ENCODE measurements around the gene CSF3R. TPM values are rescaled to one million over a fixed set of nuclear protein-coding genes. Genes with fewer than 3 reads are reported as not detected.

The CSF3R gene
- total RNA-seq, 1 donor from 2014 or later = 2.2 TPM

DNA sequence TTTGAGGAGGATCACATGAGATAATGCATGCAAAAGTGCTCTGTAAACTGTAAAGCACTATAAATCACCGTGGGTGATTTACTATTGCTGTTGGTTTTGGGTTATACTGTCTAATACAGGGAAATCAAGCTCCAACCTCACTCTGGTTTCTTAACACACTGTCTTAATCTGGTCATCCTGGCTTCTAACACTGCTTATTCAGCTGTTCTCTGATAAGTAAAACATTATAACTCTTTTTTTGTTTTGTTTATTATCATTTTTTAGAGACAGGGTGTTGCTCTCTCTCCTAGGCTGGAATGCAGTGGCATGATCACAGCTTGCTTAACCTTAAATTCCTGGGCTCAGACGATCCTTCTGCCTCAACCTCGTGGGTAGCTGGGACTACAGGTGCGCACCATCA is 63.1 kb downstream of the CSF3R start:
- no peak for DNase-seq

DNA sequence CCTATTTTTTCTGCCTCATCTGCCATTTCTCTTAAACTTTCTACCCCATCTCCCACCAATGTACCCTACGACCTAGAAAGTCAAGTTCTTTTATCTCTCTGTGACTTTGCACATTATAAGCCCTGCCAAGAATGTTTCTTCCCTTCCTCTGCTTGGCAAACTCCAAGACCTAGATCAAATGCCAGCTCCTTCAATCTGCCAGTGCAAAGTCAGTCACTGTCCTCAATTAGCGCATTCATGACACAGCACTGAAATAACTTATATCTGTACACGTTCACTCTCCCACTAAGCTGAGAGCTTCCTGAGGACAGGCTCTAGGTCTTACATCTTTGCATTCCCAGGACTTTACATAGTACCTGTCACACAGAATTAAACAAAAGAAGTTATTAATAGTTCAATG is 63.6 kb downstream of the CSF3R start:
- no peak for DNase-seq

DNA sequence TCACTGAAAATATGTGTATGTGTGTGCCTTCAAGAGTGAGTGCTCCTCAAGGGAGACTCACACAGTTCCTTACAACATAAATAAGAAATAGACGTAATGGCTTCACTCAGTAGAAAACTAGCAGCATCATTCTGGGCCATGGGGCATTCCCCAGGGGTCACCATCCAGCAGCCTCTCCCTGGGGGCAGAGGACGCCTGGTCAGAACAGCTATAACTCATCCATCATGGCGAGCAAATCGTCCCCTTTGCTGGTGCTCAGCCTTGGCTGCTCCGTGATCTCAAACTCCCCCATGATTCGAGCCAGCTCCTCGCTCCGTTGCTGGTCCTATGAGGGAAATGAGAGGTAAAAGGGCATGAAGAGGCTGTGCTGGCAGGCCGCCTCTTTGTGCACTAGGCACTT is 64.8 kb downstream of the CSF3R start:
- DNase-seq = no peak

Small RNA genes lying within 50 kb of the gene (small RNA-seq; reads per million reads assigned to genes)
- 1.3 reads per million, percentile 78 among the genes with 10 or more reads in this experiment for gene SNORA63C

Other genes with a start within 250 kb of the CSF3R start
- gene SH3D21, start 176.5 kb downstream of the CSF3R start, total RNA-seq = 3.0 TPM
- 4.5 TPM for gene EVA1B, start 159.3 kb downstream of the CSF3R start, total RNA-seq
- 13.1 TPM for gene STK40, start 97.0 kb downstream of the CSF3R start, total RNA-seq
- gene LSM10, start 85.0 kb downstream of the CSF3R start, total RNA-seq = 3.1 TPM
- 16.4 TPM for gene OSCP1, start 32.5 kb downstream of the CSF3R start, total RNA-seq
- gene MRPS15, start 18.5 kb downstream of the CSF3R start, total RNA-seq = 12.5 TPM